GM19468 (cell line): Measurements from ENCODE around the gene SLC38A8.

Experiments used
- ATAC-seq: cut with Tn5 transposase; IDR thresholded peaks from one replicate; pipeline ENCODE4 v1.9.1; 2021; ENCODE audit warnings: mild to moderate bottlenecking, moderate library complexity, moderate number of reproducible peaks; ENCODE audit not compliant: unreplicated experiment; ENCODE audit errors: extremely low read depth

SLC38A8 gene

DNA sequence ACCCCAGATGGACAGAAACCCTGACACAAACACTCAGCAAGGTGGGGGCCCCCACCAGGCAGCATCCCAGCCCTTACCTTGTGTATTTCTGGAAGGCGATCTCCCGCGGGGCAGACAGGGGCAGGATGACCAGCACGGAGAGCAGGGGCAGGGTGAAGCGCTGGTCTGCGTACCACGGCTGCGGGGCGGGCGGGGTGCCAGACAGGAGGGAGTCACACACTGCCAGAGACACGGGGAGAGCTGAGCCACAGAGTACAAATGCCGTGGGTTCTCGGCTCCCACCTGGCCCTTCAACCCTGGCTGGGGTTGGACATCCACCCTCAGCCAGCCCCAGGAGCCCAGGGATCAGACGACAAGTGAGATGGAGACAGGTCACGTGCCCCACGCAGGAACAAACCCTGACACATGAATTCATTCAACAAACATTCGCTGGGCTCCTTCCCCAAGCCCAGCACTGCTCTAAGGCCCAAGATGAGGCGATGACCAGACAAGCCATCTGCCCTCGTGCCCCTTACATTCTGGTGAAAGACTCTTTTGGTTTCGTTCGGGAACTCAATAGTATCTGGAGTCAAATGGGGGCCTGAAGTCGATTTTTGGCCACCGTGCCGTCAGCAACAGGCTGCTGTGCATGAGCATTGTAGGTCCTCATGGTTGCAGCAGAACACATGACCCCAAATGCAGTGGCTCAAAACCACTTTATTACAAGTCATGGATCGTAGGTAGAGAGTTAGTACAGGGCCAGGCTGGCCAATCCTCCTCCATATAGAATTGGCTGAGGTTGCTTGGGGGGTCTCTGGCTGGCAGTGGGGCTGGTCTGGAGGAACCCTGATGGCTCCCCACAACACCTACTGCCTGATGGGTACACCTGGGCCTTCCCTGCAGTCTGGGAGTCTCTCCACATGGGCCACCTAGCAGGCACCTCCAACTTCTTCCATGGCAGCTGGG is 9.1 kb downstream of the SLC38A8 start:
- no peak for ATAC-seq

DNA sequence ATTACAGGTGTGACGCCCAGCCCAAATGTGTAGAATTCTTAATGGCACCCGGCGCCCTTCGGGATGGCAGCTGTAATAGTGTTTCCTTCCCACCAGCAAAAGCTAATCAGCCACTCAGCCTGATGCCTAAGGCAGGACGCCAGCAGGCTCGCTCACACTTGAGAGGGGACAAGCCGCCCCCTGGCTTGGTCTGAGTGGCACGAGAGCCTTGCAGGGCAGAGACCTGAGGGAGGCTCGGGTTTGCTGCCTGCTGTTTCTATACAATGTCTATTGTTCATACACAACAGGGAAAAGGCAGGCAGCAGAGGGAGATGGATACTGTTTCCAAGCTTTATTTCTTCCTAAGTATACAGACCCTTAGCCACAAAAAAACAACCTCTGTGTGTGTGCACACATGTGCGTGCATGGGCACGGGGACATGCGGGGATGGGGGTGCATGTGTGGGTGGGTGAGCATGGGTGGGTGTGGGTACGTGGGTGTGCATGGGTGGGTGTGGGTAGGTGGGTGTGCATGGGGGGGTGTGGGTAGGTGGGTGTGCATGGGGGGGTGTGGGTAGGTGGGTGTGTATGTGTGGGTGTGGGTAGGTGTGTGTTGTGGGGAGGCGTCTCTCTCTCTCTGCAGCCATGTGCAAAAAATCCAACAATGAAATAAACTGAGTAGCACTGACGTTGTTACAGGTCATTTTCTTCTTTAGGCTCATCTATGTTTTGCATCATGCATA is 10.0 kb downstream of the SLC38A8 start:
- ATAC-seq: no peak

DNA sequence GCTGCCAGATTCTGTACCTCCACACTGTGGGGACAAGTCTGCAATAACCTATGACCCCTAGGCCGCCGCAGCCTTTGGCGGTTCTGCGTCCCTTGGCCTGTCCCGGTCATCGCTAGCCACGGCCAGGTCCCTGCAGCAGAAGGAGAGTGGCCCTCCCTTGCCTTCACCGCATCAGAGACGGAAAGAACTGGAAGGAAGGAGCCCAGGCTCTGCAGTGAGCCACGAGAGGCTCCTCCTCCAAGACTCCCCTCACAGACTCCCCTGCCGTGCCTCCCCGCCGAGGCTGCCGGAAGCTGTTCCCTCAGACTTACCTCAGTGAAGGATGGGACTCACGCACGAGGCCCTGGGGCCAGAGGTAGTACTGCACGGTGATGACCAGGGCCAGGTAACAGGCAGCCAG is 11.0 kb downstream of the SLC38A8 start:
- ATAC-seq: no peak

DNA sequence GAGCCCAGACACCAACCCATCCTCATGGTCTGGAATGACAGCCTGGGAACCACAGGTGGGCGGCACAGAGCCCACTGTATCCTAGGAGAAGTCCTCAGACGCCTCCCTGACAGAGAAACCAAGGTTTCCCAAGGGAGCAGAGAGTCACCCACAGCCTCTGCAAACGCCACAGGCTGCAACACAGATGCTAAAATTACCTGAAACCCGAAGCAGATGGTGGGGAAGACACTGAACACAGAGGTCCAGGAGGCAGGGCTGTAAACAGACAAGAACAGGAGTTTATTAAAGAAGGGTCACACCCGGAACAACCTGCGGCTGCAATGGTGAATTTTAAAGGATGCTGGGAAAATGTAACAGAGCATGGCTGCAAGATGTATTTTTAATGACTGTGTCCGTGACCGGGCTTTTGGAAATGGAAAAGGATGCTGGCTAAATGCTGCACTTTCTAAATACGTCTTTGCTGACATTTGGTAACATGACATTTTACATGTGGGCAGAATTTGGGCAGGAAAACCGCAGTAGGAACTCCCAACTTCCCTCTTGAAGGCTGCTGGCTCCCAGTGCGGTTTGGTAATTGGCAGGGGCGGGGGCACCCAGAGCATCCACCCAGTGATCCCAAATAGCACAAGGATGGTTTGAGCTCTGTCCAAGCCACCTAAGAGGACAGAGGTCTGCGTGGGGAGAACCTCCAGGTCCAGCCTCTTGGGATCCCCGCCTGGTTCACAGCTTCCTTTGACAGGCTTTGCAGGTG is 13.1 kb downstream of the SLC38A8 start:
- ATAC-seq: no peak

- no peak for ATAC-seq
These were observed 15.0 kb downstream of the SLC38A8 start for GRCh38 chr16:84027625-84028024.

DNA sequence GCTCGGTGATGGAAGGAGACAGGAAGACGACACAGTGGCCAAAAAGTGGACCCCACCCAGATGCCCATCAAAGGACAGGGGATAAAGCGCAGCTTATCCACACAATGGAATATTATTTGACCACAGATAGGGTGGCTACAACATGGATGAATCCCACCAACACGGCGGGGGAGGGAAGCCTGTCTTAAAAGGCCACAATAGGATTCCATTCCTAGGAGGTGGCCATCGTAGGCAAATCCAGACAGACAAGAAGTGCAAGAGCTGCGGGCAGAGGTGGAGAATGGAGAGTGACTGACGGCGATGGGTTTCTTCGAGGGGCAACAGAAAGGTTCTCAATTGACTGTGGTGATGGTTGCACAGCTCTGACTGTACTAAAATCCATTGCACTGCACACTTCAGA is 16.0 kb downstream of the SLC38A8 start:
- ATAC-seq: no peak

- ATAC-seq: no peak
These were observed 17.7 kb downstream of the SLC38A8 start for GRCh38 chr16:84024854-84025253.

DNA sequence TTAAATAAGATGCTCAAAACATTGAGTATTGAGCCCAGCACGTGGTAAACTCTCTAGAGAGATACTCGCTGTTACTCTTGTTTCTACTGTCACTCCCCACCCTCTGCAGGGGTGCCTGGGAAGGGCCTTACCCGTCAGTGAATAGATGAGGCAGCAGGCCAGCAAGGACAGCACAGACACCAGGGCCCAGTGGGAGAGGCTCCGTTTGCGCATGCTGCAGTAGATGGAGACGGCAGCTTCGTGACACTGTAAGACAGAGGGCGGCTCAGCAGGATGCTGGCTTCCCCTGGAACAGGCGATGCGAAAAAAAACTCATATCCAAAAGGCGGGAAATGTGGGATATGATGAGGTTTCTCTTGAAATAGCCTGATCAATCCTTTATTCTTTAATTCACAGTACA is 20.0 kb downstream of the SLC38A8 start:
- ATAC-seq: no peak

GRCh38 chr16:84021488-84021887 is 21.1 kb downstream of the SLC38A8 start:
- no peak for ATAC-seq

DNA sequence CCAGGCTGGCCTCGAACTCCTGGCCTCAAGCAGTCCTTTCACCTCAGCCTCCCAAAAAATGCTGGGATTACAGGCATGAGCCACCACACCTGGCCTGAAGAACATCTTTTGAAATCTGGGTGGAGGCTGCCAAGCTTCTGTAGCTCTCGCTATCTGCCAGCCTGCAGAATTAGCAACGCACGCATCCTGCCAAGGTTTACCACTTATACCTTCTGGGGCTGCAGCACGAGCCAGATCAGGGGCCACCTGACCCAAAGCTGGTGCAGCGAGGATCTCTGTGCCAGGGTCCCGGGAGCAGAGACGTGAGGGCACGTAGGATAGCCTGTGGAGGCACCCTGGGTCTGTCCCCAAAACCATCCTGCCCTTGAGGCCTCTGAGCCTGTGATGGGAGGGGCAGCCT is 22.2 kb downstream of the SLC38A8 start:
- ATAC-seq: no peak

DNA sequence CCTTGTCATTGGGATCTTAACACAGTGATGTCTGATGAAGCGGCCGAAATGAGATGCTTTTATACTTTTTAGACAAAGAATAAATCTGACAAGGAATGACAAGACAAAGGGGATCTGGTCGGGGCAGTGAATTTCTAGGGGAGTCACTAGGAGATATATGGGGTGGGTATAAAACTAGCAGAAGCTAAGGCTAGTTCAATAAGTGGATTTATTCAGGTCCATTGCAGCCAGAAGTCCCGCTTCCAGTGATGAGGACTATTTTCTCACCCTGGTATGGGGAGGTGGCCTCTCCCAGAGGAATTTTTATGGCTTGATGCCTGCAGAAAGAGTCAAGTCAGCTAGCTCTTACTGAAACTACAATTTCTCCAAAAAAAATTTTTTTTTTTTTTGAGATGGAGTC is 23.9 kb downstream of the SLC38A8 start:
- no peak for ATAC-seq

DNA sequence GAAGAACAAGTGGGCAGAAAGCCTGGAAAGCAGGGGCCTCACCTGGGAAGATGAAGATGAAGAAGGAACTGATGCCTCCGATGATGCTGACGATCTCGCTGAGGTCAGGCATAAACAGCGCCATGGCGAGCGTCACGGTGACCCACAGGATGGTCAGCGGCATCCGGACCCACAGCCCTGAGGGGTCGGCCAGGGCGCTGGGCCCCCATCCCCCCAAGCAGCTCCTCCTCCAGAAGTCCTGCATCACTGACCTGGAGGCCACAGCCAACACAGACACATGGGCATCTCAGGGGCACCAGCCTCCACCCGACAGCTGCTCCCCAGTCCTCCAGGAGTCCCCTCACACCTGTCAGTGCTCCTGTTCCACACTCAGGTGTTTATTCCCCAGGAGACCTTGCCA is 26.1 kb downstream of the SLC38A8 start:
- ATAC-seq: no peak

DNA sequence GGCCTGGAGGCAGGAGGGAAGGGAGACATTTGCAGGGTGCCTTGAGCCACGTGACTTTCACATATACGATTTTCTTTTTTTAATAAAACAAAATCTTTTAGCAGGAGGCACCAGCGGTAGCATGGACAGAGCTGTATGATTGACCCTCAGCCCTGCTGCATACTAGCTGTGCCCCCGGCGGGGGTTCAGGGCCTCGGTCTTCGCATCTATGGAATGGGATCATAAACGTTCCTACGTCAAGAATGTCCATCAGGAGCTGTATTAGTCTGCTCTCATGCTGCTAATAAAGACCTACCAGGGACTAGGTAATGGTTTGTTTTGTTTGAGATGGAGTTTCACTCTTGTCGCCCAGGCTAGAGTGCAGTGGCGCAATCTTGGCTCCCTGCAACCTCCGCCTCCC is 27.2 kb downstream of the SLC38A8 start:
- ATAC-seq: no peak

DNA sequence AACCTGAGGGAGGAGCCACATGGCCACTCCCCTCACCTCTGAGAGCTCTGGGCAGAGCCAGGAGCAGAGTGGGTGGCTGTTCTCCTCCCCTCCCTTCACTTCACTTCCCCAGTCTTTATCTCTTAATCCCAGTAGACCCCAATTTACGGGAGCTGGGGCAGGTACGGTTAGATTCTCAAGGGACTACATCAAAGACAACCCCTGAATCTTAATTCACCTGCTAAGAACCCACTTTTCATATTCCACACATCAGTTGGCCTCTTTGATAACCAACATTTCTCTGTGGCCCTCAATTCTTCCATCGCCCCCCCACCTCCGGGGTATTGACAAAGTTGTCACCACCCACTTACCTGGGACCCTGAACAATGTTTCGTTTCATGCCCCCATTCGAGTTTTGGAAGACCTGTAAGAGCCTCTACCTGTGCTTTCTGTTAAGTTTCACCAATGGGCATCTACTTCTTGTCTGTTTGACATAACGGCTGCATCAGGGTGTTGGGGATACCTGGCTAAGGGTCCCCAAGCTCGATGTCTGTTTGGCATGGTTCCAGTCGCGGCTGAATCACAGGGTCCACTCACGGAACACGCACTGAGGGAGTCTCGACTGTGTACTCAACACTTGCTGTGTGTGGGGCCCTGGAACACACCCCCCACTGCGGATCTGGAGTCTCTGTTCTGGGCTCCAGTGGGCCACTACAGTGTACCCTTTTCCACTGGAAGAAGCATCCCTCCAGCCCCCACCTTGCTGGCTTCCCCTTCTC is 27.8 kb downstream of the SLC38A8 start:
- ATAC-seq: no peak

DNA sequence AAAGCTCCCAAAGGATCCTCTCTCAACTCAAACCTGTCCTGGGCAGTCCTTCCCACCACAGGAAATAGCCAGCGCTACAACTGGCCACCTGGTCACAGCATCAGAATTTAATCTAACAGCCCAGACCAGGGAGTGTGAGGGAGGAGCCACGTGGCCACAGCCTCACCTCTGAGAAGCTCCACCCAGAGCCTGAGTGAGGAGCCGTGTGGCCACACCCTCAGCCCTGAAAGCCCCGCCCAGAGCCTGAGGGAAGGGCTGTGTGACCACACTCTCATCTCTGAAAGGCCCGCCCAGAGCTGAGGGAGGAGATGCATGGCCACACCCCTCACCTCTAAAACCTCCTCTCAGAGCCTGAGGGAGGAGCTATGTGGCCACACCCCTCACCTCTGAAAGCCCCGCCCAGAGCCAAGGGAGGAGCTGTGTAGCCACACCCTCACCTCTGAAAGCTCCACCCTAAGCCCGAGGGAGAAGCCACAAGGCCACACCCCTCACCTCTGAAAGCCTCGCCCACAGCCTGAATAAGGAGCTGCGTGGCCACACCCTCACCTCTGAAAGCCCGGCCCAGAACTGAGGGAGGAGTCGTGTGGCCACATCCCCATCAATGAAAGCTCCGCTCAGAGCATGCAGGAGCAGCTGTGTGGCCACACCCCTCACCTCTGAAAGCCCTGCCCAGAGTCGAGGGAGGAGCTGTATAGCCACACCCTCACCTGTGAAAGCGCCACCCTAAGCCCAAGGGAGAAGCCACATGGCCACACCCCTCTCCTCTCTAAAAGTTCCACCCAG is 28.6 kb downstream of the SLC38A8 start:
- peak; percentile 38 for ATAC-seq

- ATAC-seq: no peak
These were observed 33.3 kb downstream of the SLC38A8 start for GRCh38 chr16:84009282-84009681.

GRCh38 chr16:84007965-84008364 is 34.6 kb downstream of the SLC38A8 start:
- ATAC-seq: no peak

DNA sequence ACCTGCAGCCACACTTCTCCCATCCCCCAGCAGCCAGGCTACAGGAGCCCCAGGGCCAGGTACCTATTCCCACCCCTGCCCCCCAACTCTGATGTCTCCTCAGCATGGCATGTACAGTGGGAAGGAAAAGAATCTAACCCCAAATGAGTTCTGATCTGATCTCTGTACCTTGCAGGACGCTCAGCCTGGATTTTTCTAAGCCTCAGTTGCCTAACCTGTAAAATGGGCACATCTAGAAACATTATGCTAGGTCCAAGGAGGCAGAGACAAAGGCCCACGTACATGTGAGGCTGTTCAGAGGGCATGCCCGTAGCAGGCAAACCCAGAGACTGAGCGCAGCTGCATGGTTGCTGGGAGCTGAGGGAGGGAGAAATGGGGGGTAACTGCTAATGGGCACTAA is 35.1 kb downstream of the SLC38A8 start:
- no peak for ATAC-seq

GRCh38 chr16:84005391-84005790 is 37.2 kb downstream of the SLC38A8 start:
- ATAC-seq: no peak
